ENCODE data around the gene AGTPBP1.
"Not testable (repeated sequence)": the region's sequence is repeated elsewhere in the genome, so short reads cannot be mapped to it uniquely, and the experiment has no call there.

Gene AGTPBP1

GRCh38 chr9:85631809-85632208 lies 109.9 kb downstream of the AGTPBP1 start:
- no peak for DNase-seq (ENCODE audit: low spot score)

- DNase-seq (ENCODE audit: low spot score): no peak
Observed at GRCh38 chr9:85630676-85631075, 111.1 kb downstream of the AGTPBP1 start.

- DNase-seq (ENCODE audit: low spot score): no peak
Observed at GRCh38 chr9:85617141-85617670, 124.5 kb downstream of the AGTPBP1 start.

DNA sequence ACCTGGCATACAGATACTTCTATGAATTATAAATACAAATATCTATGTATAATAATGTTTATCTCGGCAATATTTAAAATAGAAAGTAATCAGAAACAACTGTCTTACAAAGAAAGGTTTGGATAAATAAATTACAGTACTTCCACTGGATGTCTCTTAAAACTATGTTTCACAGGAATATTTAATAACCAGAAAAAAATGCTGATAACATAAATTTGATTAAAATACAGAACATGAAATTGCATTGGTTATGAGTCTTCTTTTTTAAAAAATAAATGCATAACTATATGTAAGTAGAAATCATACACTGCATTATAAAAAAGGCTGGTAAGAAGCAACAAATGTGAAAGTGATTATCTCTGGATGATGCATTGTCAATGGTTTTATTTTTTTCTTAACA lies 126.0 kb downstream of the AGTPBP1 start:
- no peak for DNase-seq (ENCODE audit: low spot score)

DNA sequence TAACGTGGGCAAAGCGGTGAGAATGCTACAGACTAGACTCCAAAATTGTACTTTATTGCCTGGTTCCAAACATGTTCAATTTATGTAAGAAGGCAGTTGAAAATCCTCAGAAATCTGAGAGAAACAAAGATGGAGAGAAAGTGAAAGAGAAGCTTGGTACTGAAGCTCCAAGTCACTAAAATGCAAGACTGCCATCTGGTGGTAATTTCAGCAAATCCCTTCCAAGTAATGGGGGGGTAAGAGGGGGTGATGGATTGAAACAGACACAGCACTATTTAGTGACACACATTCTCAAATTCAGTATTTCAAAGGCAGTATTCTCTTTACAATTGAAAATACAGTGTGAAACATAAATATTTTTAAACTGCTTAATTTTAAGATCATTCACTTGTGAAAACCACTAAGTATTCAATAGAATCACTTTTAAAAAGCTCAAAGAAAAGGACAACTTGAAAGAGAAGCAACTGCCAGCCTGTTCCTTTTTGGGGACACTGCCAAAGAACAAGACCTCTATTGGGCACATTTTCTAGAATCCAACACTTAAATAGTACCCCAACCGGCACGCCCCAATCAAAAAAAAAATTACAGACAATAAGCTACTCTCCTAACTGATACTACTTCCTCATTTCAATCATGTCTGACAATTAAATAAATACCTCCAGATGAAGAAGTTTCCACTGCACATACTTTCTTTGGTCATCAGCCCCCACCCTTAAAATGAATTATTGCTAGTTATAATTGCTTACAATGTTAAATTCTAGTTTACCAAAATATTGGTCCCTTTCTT lies 131.5 kb downstream of the AGTPBP1 start:
- DNase-seq (ENCODE audit: low spot score): peak; percentile 64

DNA sequence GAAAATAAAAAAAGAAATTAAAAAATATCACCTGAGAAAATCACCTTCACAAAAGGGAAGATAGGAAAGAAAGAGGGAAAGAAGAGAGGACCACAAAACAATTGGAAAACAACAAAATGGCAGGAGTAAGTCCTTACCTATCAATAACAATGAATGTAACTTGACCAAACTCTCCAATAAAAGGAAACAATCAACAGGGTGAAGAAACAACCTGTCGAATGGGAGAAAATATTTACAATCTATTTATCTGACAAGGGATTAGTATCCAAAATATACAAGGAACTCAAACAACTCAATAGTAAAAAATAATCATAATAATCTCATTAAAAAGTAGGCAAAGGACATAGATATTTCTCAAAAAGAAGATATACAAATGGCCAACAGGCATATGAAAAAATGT lies 135.8 kb downstream of the AGTPBP1 start:
- no peak for DNase-seq (ENCODE audit: low spot score)

DNA sequence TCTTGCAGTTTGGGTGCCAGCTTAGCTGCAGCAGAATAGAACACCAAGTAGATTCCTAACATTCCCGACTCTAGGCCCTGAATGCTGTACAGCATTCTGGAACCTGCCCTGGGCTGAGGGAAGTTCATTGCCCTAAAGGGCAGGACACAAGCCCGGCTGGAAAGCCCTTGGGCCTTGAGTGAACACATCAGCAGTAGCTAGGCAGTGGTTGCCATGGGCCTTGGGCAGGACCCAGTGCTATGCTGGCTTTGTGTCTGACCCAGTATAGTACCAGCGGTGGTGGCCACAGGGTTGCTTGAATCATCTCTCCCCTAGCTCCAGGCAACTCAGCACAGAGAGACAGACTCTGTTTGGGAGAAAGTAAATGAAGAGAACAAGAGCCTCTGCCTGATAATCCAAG lies 137.8 kb downstream of the AGTPBP1 start:
- no peak for DNase-seq (ENCODE audit: low spot score)

GRCh38 chr9:85602742-85603141 lies 139.0 kb downstream of the AGTPBP1 start:
- no peak for DNase-seq (ENCODE audit: low spot score)

DNA sequence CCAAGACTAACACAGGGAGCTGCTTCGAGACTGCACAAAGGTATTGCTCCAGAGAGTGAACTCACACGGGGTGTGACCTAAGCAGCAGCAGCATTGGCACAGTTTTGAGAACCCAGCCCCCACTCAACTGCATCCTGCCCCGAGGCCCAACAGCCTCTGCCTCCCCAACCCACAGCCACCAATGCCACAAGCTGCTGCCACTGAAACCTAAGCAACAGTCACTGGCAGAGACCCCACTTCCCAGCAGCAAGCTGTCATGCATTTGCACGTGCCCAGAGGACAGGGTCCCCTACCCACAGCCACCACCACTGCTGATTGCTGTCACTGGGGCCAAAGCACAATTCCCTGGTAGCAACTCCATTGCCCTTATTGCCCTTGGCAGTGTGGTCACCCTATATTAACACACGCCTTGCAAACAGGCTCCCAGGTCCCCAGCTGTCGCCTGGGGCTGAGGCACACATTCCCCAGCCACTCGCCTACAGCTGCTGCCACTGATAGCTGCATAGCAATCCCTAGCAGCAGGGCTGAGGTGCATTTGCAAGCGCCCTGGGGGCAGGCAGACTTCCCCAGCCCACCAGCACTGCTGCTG lies 141.0 kb downstream of the AGTPBP1 start:
- DNase-seq (ENCODE audit: low spot score): no peak

- no peak for DNase-seq (ENCODE audit: low spot score)
Observed at GRCh38 chr9:85599540-85600105, 142.1 kb downstream of the AGTPBP1 start.

GRCh38 chr9:85594316-85594715 lies 147.4 kb downstream of the AGTPBP1 start:
- DNase-seq (ENCODE audit: low spot score): no peak

DNA sequence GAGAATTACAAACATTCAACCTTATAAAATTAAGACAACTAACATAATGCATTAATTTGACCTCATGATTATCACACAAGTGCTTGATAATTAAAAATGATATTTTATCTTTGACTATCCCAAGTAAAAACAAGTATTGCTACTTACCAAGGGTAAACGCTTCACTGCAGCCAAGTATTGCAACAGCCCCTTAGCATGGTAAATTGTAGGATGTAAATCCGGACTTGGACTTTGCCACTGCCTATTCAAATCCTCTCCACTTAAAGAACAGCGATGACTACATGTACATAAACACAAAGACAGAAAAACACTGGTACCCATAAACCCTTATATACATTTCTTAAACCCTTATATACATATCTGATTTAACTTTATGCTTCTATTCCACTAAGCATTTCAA lies 155.1 kb downstream of the AGTPBP1 start:
- DNase-seq (ENCODE audit: low spot score): no peak

DNA sequence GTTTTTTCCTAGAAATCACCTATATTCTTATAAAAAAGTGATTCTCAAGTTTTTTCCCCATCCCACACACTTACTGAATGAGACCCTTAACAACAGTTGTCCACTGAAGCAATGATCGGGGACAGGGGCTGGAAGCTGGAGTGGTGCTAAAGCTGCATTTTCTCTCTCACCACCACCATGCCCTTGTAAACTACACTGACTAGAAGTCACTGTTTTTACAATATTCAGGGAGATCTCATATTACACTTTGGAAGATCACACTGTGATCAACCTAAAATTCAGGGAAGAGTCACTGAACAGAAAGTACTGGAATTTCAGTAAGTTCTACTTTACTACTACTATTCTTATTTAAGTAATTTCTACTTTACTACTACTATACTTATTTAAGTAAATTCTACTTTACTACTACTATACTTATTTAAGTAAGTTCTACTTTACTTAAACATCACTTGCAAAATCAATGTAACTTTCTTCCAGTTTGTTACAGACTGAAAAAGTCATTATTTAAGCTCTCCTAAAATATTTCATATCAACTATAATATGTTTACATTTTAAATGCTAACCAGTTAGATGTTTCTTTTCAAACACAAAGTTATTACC lies 164.3 kb downstream of the AGTPBP1 start:
- DNase-seq (ENCODE audit: low spot score): no peak

DNA sequence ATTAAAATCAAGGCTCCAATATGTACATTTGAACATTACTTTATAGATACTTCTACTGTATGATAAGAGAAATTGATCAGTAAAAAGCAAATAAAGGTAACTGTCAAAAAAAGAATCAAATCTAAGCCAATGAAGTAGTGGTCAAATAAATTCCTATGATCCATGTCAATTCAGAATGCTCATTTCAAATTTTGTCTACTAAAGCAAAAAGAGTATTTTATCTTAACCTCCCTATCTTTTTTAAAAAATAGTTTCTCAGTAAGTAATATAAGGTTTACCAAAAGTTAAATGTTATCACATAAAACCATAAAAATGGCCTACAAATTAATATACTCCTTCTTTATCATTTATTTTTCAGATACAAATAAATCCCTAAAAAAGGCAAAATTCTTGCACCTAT lies 165.9 kb downstream of the AGTPBP1 start:
- DNase-seq (ENCODE audit: low spot score): no peak

- DNase-seq (ENCODE audit: low spot score): not testable (repeated sequence)
Observed at GRCh38 chr9:85573546-85573945, 168.2 kb downstream of the AGTPBP1 start.

GRCh38 chr9:85572917-85573316 lies 168.8 kb downstream of the AGTPBP1 start:
- not testable (repeated sequence) for DNase-seq (ENCODE audit: low spot score)

DNA sequence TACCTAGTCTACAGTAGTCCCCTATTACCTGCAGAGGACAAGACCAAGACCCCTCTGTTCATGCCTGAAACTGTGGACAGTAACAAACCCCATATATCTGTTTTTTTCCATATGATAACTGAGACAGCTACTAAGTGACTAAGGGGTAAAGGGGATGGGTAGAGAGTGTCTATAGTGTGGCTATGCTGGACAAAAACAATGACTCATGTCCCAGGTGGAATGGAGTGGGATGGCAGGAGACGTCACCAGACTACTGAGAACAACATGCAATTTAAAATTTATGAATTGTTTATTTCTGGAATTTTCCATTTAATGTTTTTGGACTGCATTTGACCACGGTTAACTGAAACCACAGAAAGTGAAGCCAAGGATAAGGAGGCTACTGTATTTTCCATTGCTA lies 171.8 kb downstream of the AGTPBP1 start:
- peak; percentile 50 for DNase-seq (ENCODE audit: low spot score)

DNA sequence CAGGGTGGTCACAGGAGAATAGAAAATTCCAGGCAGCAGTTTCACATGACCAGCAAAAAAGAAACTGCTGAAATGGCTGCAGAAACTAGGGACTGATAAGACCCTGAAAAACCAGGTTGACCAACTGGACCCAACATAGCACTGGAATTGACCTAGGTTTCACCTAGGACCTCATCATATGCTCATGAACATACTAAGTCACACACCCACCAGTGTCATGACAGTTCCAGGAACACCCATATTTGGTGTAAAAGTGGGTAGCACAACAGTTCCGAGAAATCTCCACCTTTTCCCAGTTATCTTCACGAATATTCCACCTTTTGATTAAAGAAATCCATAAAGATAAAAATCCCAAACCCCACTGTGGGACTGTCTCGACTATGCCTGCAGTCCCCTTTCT lies 182.2 kb downstream of the AGTPBP1 start:
- no peak for DNase-seq (ENCODE audit: low spot score)

DNA sequence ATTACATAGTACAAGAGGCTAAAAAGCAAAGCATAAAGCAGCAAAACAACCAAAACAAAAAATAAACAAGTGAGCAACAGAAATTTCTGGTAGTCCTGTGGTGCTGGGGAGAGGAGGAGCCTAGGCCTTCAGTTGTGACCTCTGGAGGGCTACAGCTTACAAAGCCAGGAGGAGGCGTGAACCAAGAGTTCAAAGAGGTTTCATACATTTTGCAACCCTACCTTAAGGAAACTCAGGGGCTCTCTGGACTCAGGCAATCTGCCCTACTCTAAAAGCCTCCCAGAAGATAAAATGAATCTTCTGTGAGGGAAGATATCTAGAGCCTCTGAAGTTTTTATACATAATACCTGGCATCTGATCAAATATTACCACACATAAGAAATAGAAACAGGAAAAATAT lies 187.4 kb downstream of the AGTPBP1 start:
- DNase-seq (ENCODE audit: low spot score): no peak

DNA sequence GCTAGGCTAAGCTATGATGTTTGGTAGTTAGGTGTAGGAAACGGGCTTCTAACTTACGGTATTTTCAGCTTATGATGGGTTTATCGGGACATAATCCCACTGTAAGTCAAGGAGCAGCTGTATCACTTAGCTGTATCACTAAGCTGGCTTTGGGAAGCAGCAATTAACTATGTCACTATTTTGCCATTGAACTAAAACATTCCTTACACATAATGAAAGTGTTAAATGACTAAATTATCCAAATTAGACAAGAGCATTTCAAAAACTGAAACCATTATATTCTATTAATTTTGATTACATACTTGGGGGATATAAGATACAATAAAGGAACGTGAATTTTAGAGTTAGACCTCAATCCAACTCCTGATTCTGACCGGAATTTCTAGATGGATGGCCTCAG lies 188.3 kb downstream of the AGTPBP1 start:
- no peak for DNase-seq (ENCODE audit: low spot score)

DNA sequence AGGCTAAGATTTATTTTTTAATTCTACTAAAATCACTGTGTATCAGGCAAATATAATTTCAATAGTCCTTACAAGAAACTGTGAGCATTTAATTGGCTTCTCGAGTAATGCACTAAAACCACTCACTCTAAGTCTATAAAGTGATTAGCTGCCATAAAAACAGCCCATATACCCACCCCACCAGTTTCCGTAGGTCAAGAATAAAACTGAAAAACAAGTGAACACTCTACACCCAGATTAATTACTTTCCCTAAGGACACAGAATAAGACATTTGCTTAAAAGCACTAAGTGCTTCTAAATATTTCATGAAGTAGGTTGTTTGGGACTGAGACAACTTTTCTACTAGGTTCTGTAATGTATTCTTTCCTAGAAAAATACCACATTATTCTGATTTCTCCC lies 194.2 kb downstream of the AGTPBP1 start:
- no peak for DNase-seq (ENCODE audit: low spot score)

DNA sequence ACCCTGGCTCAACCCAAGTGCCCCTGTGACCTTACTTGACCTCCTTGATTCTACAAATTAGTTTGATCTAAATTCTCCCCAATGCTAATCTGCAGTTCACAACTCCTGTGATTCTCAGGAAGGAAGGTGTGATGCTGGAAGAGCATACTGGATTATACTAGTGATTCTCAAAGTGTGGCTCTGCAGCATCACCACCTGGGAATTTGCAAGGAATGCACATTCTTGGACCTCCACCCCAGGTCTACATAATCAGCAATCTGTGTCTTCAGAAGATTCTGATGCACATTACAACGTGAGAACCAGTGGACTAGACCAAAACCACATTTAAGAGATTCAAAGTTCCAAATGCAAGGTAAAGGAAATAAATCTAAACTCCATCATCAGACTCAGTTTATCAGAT lies 198.6 kb downstream of the AGTPBP1 start:
- no peak for DNase-seq (ENCODE audit: low spot score)

GRCh38 chr9:85541876-85542275 lies 199.9 kb downstream of the AGTPBP1 start:
- no peak for DNase-seq (ENCODE audit: low spot score)
